ACC112 (cell line): Measurements from ENCODE around the gene RPS17.
A peak's percentile ranks its signal among the peaks of the same experiment; 100 is the strongest.
"Not testable (repeated sequence)": the region's sequence is repeated elsewhere in the genome, so short reads cannot be mapped to it uniquely, and the experiment has no call there.

Source experiments
- H2AFZ ChIP-seq: fragments of 200-600 bp; sonication (generic); one replicate; pipeline ENCODE4 v1.6.0; 2017; ENCODE audit warnings: antibody characterized with exemption, low read length; ENCODE audit not compliant: unreplicated experiment
- H3K27ac ChIP-seq: fragments of 200-600 bp; sonication (generic); 2 replicates; pipeline ENCODE4 v1.5.1; 2014; ENCODE audit warnings: low read depth, mild to moderate bottlenecking, antibody characterized with exemption, low read length, moderate library complexity
- H3K27me3 ChIP-seq: fragments of 200-600 bp; sonication (generic); 2 replicates; pipeline ENCODE4 v1.6.1; 2014; ENCODE audit warnings: mild to moderate bottlenecking, antibody characterized with exemption, low read length, moderate library complexity, mixed read lengths; ENCODE audit not compliant: insufficient read depth
- H3K36me3 ChIP-seq: fragments of 200-600 bp; sonication (generic); 2 replicates; pipeline ENCODE4 v1.6.1; 2016; ENCODE audit warnings: mild to moderate bottlenecking, antibody characterized with exemption, low read length, moderate library complexity, mixed read lengths; ENCODE audit not compliant: insufficient read depth
- H3K4me1 ChIP-seq: fragments of 200-600 bp; sonication (generic); one replicate; pipeline ENCODE4 v1.6.1; 2016; ENCODE audit warnings: low read length, mixed read lengths; ENCODE audit not compliant: insufficient read depth, unreplicated experiment, control insufficient read depth
- H3K4me3 ChIP-seq: fragments of 200-600 bp; sonication (generic); 2 replicates; pipeline ENCODE4 v1.5.1; 2014; ENCODE audit warnings: mild to moderate bottlenecking, low read depth, low read length
- H3K79me2 ChIP-seq: fragments of 200-600 bp; sonication (generic); one replicate; pipeline ENCODE4 v1.6.0; 2016; ENCODE audit warnings: low read length; ENCODE audit not compliant: control insufficient read depth, unreplicated experiment, insufficient read depth

The RPS17 gene

DNA sequence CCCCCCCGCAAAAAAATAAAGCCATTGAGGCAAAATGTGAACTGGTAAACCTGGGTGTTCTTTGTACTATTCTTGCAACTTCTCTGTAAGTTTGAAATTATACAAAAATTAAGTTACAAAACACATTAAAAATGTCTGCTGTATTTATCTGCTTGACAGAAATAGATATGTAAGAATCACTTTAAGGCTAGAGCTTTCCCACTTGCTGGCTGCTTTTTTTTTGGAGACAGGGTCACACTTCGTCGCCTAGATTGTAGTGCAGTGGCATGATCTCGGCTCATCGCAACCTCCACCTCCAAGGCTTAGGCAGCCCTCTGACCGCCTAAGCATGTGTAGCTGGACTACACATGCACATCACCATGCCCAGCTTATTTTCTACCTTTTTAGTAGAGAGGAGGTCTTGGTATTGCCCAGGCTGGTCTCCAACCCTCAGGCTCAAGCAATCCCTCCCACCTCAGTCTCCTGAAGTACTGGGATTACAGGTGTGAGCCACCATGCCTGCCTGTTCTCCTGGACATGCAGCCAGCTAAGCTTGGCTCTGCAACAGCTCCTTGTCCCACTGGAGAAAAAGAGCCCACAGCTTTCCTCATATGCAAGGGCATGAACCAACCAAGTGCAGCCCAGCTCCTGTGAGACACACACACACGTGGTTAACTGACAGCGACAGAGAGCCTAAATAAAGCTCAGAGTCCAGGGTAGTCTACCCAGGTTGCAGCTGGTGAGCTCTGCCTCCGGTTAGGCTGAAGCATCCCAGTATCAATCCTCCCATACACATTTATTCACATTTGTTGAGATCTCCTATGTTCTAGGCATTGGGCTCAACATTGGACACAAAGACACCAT lies 4.5 kb downstream of the RPS17 start:
- peaks cover 39% of the 10 kb centered on the region for H3K36me3 ChIP-seq

GRCh38 chr15:82535151-82535550 lies 5.1 kb downstream of the RPS17 start:
- not testable (repeated sequence) for H3K4me3 ChIP-seq, H2AFZ ChIP-seq, H3K27me3 ChIP-seq, H3K27ac ChIP-seq
- Histone ChIP-seq H3K79me2 (peaks cover 41% of the 10 kb centered on the region), H3K36me3 (peaks cover 39% of the 10 kb centered on the region), H3K4me1 (peaks cover 19% of the 10 kb centered on the region)

More for the DNA sequence above, 4.5 kb downstream of the RPS17 start:
- H3K27ac ChIP-seq = no peak overlapping the region
- H2AFZ ChIP-seq = no peak overlapping the region
- H3K4me3 ChIP-seq = no peak overlapping the region
- no peaks in the 10 kb centered on the region for H3K27me3 ChIP-seq
- peaks cover 19% of the 10 kb centered on the region for H3K4me1 ChIP-seq
- peaks cover 42% of the 10 kb centered on the region for H3K79me2 ChIP-seq

DNA sequence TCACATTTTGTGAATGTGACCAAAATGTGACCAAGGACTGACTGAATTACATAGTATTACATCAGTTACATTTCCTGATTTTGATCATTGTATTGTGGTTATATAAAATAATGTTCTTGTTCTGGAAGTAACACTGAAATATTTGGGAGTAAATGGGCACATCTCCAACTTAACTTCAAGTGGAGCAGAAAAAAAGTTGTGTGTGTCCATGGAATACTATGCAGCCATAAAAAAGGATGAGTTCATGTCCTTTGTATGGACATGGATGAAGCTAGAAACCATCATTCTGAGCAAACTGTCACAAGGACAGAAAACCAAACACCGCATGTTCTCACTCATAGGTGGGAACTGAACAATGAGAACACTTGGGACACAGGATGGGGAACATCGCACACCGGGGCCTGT lies 5.8 kb downstream of the RPS17 start:
- Histone ChIP-seq H3K36me3 (peaks cover 38% of the 10 kb centered on the region), H3K79me2 (peaks cover 34% of the 10 kb centered on the region), H3K4me1 (peaks cover 19% of the 10 kb centered on the region)
- not testable (repeated sequence) for H3K4me3 ChIP-seq, H3K27ac ChIP-seq, H3K27me3 ChIP-seq, H2AFZ ChIP-seq

DNA sequence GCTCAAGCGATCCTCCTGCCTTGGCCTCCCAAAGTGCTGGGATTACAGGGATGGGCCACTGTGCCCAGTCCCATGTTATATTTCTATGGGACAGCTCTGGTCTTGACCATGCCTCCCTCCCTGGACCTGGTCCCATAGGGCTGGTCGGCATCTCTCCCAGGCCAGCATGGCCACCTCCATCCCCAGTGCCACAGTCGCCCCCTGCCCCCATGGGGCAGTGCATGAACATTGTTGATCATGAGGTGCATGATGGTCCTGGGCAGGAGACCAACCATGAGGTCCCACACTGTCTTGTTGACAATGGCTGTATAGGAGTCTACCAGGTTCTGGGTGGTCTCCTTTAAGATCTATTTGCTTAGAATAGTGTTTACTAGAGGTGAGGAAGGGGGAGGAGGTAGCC lies 6.5 kb downstream of the RPS17 start:
- H3K27me3 ChIP-seq = no peaks in the 10 kb centered on the region
- peaks cover 32% of the 10 kb centered on the region for H3K36me3 ChIP-seq
- no peak overlapping the region for H3K4me3 ChIP-seq
- no peak overlapping the region for H3K27ac ChIP-seq
- peaks cover 27% of the 10 kb centered on the region for H3K79me2 ChIP-seq
- H3K4me1 ChIP-seq = peaks cover 19% of the 10 kb centered on the region
- no peak overlapping the region for H2AFZ ChIP-seq

DNA sequence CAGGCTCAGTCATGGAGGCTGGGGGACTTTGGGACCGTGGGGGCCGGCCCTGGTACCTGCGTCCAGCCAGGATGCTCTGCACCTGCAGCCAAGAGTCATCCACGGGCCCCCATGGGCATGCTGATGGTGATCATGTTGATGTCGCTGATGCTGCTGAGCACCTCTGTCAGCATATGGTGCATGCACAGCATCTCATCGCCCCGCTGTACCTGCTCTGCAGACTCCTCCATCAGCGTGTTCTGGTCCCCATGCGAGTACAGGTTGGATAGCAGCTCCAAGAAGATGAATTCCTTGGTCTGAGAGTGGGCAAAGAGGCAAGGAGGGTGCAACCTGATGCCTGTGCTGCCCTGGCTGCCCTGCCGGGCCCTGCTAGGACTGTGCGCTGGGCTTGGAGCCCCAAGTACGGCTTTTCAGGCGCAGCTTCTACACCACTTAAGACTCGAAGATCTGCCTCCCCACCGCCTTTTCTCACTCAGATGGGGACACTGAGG lies 7.2 kb downstream of the RPS17 start:
- no peak overlapping the region for H2AFZ ChIP-seq
- H3K27ac ChIP-seq = no peak overlapping the region
- peaks cover 24% of the 10 kb centered on the region for H3K36me3 ChIP-seq
- peaks cover 11% of the 10 kb centered on the region for H3K4me1 ChIP-seq
- no peak overlapping the region for H3K4me3 ChIP-seq
- peaks cover 20% of the 10 kb centered on the region for H3K79me2 ChIP-seq
- H3K27me3 ChIP-seq = no peaks in the 10 kb centered on the region

DNA sequence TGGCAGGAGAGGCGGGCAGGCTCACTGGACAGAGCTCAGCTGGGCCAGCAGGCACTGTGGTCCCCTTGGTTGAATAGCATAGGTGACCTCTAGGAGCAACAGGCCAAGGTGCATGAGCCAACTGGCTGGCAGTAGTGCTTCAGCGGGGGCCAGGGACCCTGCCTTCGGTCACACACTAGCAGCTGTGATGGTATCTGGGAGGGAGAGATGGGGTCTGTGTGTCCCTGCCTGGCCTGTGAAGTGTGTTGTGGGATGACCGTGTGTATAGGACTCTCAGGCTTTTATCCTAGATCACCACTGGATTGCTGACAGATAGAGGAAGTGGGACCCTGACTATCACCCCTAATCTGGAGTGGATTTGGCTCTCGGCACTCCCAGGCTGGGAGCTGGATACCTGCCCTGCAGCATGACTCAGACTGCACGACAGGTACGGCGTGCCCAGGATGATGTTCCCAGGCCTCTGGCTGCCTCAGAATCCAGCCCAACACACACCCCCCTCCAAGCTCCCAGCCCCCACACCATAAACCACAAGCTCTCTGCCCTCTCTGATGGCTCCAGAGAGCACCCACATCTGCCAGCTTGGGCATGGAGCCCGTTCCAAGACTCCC lies 7.8 kb downstream of the RPS17 start:
- H3K36me3 ChIP-seq = peaks cover 18% of the 10 kb centered on the region
- H3K27ac ChIP-seq = no peak overlapping the region
- H3K4me1 ChIP-seq = peaks cover 5% of the 10 kb centered on the region
- H3K4me3 ChIP-seq = no peak overlapping the region
- peaks cover 14% of the 10 kb centered on the region for H3K79me2 ChIP-seq
- H2AFZ ChIP-seq = no peak overlapping the region
- H3K27me3 ChIP-seq = no peaks in the 10 kb centered on the region

GRCh38 chr15:82531496-82532382 lies 8.5 kb downstream of the RPS17 start:
- no peak overlapping the region for H3K27ac ChIP-seq
- H3K4me1 ChIP-seq = no peaks in the 10 kb centered on the region

GRCh38 chr15:82530606-82531379 lies 9.5 kb downstream of the RPS17 start:
- Histone ChIP-seq H3K36me3 (0 out of 2 replicates have a peak, but pooled peaks cover 1% of the 10 kb centered on the region), H2AFZ (peak overlapping the region; percentile 67), H3K4me1 (no peaks in the 10 kb centered on the region), H3K27me3 (no peaks in the 10 kb centered on the region), H3K4me3 (no peak overlapping the region), H3K27ac (no peak overlapping the region), H3K79me2 (no peaks in the 10 kb centered on the region)

More at GRCh38 chr15:82531496-82532382, 8.5 kb downstream of the RPS17 start:
- Histone ChIP-seq H3K27me3 (no peaks in the 10 kb centered on the region), H3K4me3 (no peak overlapping the region), H3K79me2 (peaks cover 7% of the 10 kb centered on the region), H2AFZ (no peak overlapping the region), H3K36me3 (peaks cover 11% of the 10 kb centered on the region)

DNA sequence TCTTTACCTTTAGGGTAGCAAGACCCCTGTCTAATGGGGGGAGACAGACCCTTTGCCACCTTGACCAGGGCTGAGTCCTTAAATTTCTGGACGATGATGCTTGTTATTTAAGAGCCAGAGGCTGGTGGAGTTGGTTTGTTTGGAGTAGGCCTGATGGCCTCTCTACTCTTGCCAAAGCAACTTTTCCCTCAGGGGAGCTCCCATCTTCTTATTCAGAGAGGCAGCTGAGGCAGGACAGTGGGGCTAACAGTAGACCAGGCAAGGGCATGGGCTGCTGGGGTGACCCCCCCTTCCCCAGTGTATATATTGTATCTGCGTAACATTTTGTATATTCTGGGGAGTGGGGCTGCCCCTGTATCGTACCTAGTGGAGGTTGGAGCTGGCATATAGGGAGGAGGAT lies 10.3 kb downstream of the RPS17 start:
- H3K27ac ChIP-seq = no peak overlapping the region
- H2AFZ ChIP-seq = no peak overlapping the region
- H3K36me3 ChIP-seq = no peaks in the 10 kb centered on the region
- H3K4me1 ChIP-seq = no peaks in the 10 kb centered on the region
- no peaks in the 10 kb centered on the region for H3K27me3 ChIP-seq
- no peaks in the 10 kb centered on the region for H3K79me2 ChIP-seq
- H3K4me3 ChIP-seq = no peak overlapping the region

DNA sequence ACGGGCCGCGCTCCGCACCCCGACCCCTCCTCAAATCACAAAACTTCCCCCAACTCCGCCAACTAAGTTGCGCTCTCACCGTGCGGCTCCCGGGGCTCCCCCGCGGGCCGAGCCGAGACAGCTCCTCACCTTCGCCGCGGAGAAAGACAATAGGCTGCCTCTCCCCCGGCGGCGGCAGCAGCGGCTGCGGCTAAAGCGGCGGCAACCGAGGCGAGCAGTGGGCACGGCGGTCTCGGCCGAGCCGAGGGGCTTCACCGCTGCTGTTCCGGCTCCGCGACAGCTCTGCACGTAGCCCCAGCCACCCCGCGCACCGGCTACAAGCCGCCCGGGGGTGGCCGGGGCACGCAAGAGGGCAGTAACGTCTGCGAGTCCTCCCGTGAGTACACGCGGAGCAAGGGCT lies 26.7 kb downstream of the RPS17 start:
- H3K27ac ChIP-seq, H2AFZ ChIP-seq, H3K4me1 ChIP-seq, H3K27me3 ChIP-seq, H3K79me2 ChIP-seq, H3K4me3 ChIP-seq, H3K36me3 ChIP-seq: not testable (repeated sequence)
